Loucy (cell line): ENCODE data around the gene SQSTM1.

Source experiments
- H2AFZ ChIP-seq: fragments of 200-600 bp; sonication (generic); 2 replicates; pipeline ENCODE4 v1.6.0; 2016; ENCODE audit warnings: antibody characterized with exemption, mild to moderate bottlenecking, low read length, moderate library complexity
- H3F3A ChIP-seq: fragments of 200-600 bp; 2 replicates; pipeline ENCODE4 v1.6.0; 2016; ENCODE audit warnings: antibody characterized with exemption, low read depth, mild to moderate bottlenecking
- H3K27me3 ChIP-seq: fragments of 200-600 bp; sonication (generic); 2 replicates; pipeline ENCODE4 v1.6.1; 2014; ENCODE audit warnings: low read length, mild to moderate bottlenecking; ENCODE audit not compliant: insufficient read depth, poor library complexity, severe bottlenecking
- H3K36me3 ChIP-seq: fragments of 200-600 bp; sonication (generic); 2 replicates; pipeline ENCODE4 v1.6.1; 2016; ENCODE audit warnings: low read length; ENCODE audit not compliant: insufficient read depth
- H3K4me1 ChIP-seq: fragments of 200-600 bp; sonication (generic); 2 replicates; pipeline ENCODE4 v1.5.1; 2014; ENCODE audit warnings: low read length, mild to moderate bottlenecking; ENCODE audit not compliant: insufficient read depth, poor library complexity, severe bottlenecking
- H3K4me2 ChIP-seq: fragments of 200-600 bp; sonication (generic); 2 replicates; pipeline ENCODE4 v1.6.0; 2014; ENCODE audit warnings: antibody characterized with exemption, low read length, low read depth, mild to moderate bottlenecking; ENCODE audit not compliant: poor library complexity, severe bottlenecking
- H3K4me3 ChIP-seq: fragments of 200-600 bp; sonication (generic); 2 replicates; pipeline ENCODE4 v1.5.1; 2014; ENCODE audit warnings: low read length, mild to moderate bottlenecking, mixed read lengths; ENCODE audit not compliant: poor library complexity, severe bottlenecking
- H3K79me2 ChIP-seq: fragments of 200-600 bp; sonication (generic); 2 replicates; pipeline ENCODE4 v1.6.1; 2014; ENCODE audit warnings: low read length; ENCODE audit not compliant: insufficient read depth
- H3K9ac ChIP-seq: fragments of 200-600 bp; sonication (generic); 2 replicates; pipeline ENCODE4 v1.6.0; 2014; ENCODE audit warnings: mild to moderate bottlenecking, low read depth, low read length, moderate library complexity; ENCODE audit not compliant: poor library complexity, severe bottlenecking
- H3K9me2 ChIP-seq: fragments of 200-600 bp; sonication (generic); replicated peaks from 2 replicates; pipeline ENCODE4 v1.6.1; 2016; ENCODE audit warnings: low read depth, low read length, mixed read lengths
- H3K9me3 ChIP-seq: fragments of 200-600 bp; sonication (generic); 2 replicates; pipeline ENCODE4 v1.6.1; 2014; ENCODE audit warnings: mild to moderate bottlenecking, antibody characterized with exemption, low read length, low read depth; ENCODE audit not compliant: insufficient read depth
- H4K20me1 ChIP-seq: fragments of 200-600 bp; sonication (generic); 2 replicates; pipeline ENCODE4 v1.6.0; 2014; ENCODE audit warnings: antibody characterized with exemption, low read length, mild to moderate bottlenecking; ENCODE audit not compliant: insufficient read depth, poor library complexity, severe bottlenecking
- EZH2phosphoT487 ChIP-seq: fragments of 200-600 bp; IDR thresholded peaks from 2 replicates; pipeline ENCODE4 v1.6.1; 2018; ENCODE audit warnings: antibody characterized with exemption, mild to moderate bottlenecking, moderate library complexity, borderline replicate concordance
- TF ChIP-seq, protein P1 (sequence below): fragments of 200-600 bp; sonication (generic); conservative IDR thresholded peaks from 2 replicates; pipeline ENCODE4 v1.5.1; 2014; ENCODE audit warnings: mild to moderate bottlenecking, antibody characterized with exemption, low read length

SQSTM1 gene

DNA sequence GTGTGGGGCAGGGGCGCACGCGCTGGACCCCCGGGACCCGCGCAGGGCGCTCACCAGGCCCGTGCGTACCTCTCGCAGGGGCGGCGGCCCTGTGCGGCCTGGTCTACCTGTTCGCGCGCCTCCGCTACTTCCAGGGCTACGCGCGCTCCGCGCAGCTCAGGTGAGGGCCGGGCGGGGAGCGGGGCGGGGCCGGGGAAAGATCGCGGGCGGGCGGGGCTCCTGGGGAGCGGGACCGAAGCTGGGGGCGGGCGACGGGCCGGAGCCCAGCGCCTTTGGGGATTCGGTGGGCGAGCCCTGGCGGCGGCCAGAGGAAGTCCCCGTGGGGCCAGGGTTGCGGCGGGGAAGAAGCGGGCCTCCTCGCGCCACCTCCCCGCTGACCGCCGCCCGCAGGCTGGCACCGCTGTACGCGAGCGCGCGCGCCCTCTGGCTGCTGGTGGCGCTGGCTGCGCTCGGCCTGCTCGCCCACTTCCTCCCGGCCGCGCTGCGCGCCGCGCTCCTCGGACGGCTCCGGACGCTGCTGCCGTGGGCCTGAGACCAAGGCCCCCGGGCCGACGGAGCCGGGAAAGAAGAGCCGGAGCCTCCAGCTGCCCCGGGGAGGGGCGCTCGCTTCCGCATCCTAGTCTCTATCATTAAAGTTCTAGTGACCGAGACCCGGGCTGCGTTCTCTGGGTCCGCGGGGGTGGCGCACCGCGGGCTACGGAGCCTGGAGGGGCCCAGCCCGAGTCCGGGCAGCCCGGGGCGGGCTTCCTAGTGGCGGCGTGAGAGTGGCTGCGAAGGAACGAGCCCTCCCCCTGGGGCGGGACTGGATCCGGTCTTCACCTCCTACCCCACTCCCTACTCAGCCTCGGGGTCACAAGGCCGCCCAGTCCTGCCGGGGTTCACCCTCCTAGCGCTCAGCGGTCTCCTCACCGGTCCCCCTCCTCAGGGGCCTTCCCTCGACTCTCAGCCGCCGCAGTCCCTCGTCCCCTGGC, 24.6 kb upstream of the SQSTM1 start:
- H3K4me3 ChIP-seq = peak overlapping the region; percentile 66
- H3K4me1 ChIP-seq = peaks cover 21% of the 10 kb centered on the region
- H3K36me3 ChIP-seq = peaks cover 6% of the 10 kb centered on the region; the same call in 1 of the 2 replicates
- no peaks in the 10 kb centered on the region for H3K9me2 ChIP-seq
- no peak overlapping the region for H2AFZ ChIP-seq
- no peaks in the 10 kb centered on the region for H3F3A ChIP-seq
- no peaks in the 10 kb centered on the region for H3K27me3 ChIP-seq
- H3K4me2 ChIP-seq = peak overlapping the region; percentile 83
- no peaks in the 10 kb centered on the region for H4K20me1 ChIP-seq
- TF ChIP-seq, protein P1, sequence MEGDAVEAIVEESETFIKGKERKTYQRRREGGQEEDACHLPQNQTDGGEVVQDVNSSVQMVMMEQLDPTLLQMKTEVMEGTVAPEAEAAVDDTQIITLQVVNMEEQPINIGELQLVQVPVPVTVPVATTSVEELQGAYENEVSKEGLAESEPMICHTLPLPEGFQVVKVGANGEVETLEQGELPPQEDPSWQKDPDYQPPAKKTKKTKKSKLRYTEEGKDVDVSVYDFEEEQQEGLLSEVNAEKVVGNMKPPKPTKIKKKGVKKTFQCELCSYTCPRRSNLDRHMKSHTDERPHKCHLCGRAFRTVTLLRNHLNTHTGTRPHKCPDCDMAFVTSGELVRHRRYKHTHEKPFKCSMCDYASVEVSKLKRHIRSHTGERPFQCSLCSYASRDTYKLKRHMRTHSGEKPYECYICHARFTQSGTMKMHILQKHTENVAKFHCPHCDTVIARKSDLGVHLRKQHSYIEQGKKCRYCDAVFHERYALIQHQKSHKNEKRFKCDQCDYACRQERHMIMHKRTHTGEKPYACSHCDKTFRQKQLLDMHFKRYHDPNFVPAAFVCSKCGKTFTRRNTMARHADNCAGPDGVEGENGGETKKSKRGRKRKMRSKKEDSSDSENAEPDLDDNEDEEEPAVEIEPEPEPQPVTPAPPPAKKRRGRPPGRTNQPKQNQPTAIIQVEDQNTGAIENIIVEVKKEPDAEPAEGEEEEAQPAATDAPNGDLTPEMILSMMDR = peak; percentile 40
- TF ChIP-seq EZH2phosphoT487 = no peak
- no peaks in the 10 kb centered on the region for H3K79me2 ChIP-seq
- H3K9ac ChIP-seq = peak overlapping the region; percentile 64
- no peaks in the 10 kb centered on the region for H3K9me3 ChIP-seq

DNA sequence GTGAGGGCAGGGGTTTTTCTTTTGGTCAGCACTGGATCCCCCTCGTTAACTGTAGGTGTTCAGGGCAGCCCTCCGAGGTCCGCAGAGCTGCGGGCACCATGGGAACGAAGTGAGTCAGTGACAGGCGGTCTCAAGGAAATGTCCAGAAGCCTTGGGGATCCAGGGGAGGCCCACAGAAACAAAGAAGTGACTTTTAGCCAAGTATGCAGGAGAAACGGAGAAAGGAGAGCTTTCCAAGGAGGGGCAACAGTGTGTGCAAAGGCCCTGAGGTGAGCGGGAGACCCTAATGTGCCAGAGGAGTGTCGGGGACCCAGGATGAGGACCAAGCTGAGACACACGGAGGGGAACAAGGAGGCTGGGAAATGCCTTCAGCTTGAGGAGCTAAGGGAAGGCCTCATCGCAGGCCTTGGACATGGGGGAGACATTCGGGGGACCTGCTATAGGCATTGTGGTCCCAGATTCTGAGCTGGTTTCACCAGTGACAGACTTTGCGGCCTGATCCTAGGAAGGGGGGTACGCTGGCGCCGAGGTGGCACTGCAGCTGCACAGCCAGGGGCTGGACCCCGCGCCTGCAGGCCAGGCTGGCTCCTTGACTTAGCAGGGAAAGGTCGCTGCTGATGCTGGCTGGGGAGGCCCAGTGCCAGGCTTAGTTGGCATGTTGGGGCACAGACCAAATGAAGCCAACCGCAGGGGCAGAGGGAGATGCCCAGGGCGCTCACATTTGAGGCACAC, 23.7 kb upstream of the SQSTM1 start:
- no peak overlapping the region for H2AFZ ChIP-seq
- TF ChIP-seq, protein P1 = no peak
- TF ChIP-seq EZH2phosphoT487 = no peak

DNA sequence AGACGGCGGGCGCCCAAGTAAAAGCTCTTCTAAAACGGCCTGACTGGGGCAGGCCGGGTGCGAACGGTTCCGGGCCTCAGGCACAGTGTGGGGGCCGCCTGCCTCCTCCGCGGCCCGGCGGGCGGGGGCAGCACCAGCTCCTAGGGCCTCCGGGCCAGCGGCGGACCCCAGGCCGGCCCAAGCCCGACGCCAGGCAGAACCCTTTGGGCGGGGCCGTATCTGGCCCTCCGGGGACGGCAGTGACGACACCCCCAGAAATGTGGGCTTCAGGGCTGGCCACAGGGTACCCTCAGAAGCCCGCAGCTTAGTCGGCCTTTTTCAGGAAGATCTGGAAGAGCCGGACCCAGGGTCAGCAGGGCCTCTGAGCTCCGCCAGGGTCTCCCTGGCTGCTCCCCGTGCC, 23.0 kb upstream of the SQSTM1 start:
- peaks cover 6% of the 10 kb centered on the region; the same call in 1 of the 2 replicates for H3K36me3 ChIP-seq
- H4K20me1 ChIP-seq = peaks cover 2% of the 10 kb centered on the region
- H3K79me2 ChIP-seq = no peaks in the 10 kb centered on the region; the same call in 1 of the 2 replicates
- H3K9me2 ChIP-seq = no peaks in the 10 kb centered on the region
- no peak for TF ChIP-seq EZH2phosphoT487
- TF ChIP-seq, protein P1 = no peak
- H3K4me2 ChIP-seq = no peak overlapping the region
- H3K27me3 ChIP-seq = no peaks in the 10 kb centered on the region
- H3K4me1 ChIP-seq = peaks cover 21% of the 10 kb centered on the region
- H3K4me3 ChIP-seq = no peak overlapping the region
- no peaks in the 10 kb centered on the region for H3K9me3 ChIP-seq
- no peak overlapping the region for H2AFZ ChIP-seq
- H3K9ac ChIP-seq = no peak overlapping the region
- H3F3A ChIP-seq = no peaks in the 10 kb centered on the region

More for the DNA sequence above, 23.7 kb upstream of the SQSTM1 start:
- Histone ChIP-seq H4K20me1 (no peaks in the 10 kb centered on the region), H3K9me3 (no peaks in the 10 kb centered on the region), H3K79me2 (no peaks in the 10 kb centered on the region), H3K36me3 (peaks cover 6% of the 10 kb centered on the region; the same call in 1 of the 2 replicates), H3K27me3 (no peaks in the 10 kb centered on the region), H3K9ac (peak overlapping the region; percentile 64), H3K9me2 (no peaks in the 10 kb centered on the region), H3K4me2 (peak overlapping the region; percentile 73), H3K4me3 (peak overlapping the region; percentile 66), H3K4me1 (peaks cover 21% of the 10 kb centered on the region), H3F3A (no peaks in the 10 kb centered on the region)
